ENCODE data around the gene BRINP2. TPM values are rescaled to one million over a fixed set of nuclear protein-coding genes. Genes with fewer than 3 reads are reported as not detected.

Gene BRINP2
- total and polyA plus RNA-seq, 2 of the 13 experiments (the other 11 are each of a cell fraction or from before 2014, with no cell fraction given) = 0.08 to 0.20 TPM

DNA sequence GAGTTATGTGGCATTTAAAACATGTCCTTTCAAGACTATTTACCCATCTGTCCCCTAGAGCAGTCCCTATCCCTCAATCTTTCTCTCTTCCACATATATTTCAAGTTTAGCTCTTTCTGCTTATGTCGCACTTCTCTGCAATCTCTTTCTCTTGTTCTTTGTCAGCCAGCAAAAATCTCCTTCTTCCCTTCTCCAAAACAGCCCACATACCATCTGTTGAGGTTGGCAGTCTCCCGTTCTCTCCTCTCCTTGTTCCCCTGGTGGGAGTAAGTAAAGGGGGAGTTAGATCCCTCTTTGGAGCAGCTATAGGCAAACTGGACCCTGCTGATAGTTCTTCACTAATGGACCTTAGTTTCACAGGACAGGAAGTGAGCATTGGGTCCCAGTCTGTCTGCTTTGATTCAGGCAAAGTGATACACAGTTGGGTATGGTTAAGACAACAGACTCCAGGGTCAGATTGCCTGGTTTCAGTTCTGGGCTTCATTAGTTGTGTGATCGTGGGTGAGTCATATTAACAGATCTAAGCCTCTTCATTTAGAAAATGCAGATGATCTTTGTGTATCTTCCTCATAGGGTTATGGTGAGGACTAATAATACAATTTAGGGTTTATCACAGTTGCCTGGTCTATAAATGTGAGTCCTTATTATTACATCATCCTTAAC lies 19.7 kb downstream of the BRINP2 start:
- H3K36me3 ChIP-seq (replicated peaks in 1 of 2; ENCODE audit: control insufficient read depth in 1 of 2, insufficient read depth in 2 of 2, low read length in 2 of 2) = no peaks in the 10 kb centered on the region
- ATAC-seq (no peak), FAIRE-seq (no peak), DNase-seq (ENCODE audit: low spot score) (no peak)
- H3K4me3 ChIP-seq (replicated peaks in 1 of 3; ENCODE audit: insufficient read depth in 1 of 3, low read depth in 2 of 3, low read length in 3 of 3) = no peak overlapping the region
- no peaks in the 10 kb centered on the region for H3K4me1 ChIP-seq (ENCODE audit: insufficient read depth, low read length)
- ChIA-PET CTCF (ENCODE audit: low intra/inter-chr PET ratio, low total read pairs) (no interaction called here), POLR2A (no interaction called here)
- no peak overlapping the region for H3K9ac ChIP-seq (ENCODE audit: insufficient read depth, low read depth, low read length)
- 17% methylated on average over 3 of the region's 3 CpGs for WGBS (ENCODE audit: low lambda C conversion rate)
- H3K4me2 ChIP-seq (ENCODE audit: low read depth, low read length) = no peak overlapping the region
- no peaks in the 10 kb centered on the region for H3K79me2 ChIP-seq (ENCODE audit: insufficient read depth, low read length)
- no peak overlapping the region for H2AFZ ChIP-seq (ENCODE audit: low read length)
- 0 out of 2 replicates have a peak, but pooled peaks cover 3% of the 10 kb centered on the region for H3K9me3 ChIP-seq (ENCODE audit: low read length)
- BruUV-seq (replicated peaks) = no TSS peak
- no peaks in the 10 kb centered on the region for H3K27me3 ChIP-seq (ENCODE audit: control insufficient read depth in 1 of 2, insufficient read depth in 2 of 2, low read length in 2 of 2)
- intact Hi-C loops (cut with micrococcal nuclease; ENCODE audit: unreplicated experiment) (no loop called here), in situ Hi-C loops (cut with HindIII; ENCODE audit: extremely low pct_ligation_motif_present, low pct_unique_long_range_greater_than_20kb) (no loop called here)
- H3K27ac ChIP-seq (ENCODE audit: extremely low read length, insufficient read depth, low read length) = no peak overlapping the region
- H4K20me1 ChIP-seq (ENCODE audit: insufficient read depth, low read length) = no peaks in the 10 kb centered on the region
- TF ChIP-seq, protein P1, sequence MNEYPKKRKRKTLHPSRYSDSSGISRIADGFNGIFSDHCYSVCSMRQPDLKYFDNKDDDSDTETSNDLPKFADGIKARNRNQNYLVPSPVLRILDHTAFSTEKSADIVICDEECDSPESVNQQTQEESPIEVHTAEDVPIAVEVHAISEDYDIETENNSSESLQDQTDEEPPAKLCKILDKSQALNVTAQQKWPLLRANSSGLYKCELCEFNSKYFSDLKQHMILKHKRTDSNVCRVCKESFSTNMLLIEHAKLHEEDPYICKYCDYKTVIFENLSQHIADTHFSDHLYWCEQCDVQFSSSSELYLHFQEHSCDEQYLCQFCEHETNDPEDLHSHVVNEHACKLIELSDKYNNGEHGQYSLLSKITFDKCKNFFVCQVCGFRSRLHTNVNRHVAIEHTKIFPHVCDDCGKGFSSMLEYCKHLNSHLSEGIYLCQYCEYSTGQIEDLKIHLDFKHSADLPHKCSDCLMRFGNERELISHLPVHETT (CRISPR knock-in tag; conservative IDR thresholded peaks at IDR 0.05) = no peak
- TF ChIP-seq, protein P2, sequence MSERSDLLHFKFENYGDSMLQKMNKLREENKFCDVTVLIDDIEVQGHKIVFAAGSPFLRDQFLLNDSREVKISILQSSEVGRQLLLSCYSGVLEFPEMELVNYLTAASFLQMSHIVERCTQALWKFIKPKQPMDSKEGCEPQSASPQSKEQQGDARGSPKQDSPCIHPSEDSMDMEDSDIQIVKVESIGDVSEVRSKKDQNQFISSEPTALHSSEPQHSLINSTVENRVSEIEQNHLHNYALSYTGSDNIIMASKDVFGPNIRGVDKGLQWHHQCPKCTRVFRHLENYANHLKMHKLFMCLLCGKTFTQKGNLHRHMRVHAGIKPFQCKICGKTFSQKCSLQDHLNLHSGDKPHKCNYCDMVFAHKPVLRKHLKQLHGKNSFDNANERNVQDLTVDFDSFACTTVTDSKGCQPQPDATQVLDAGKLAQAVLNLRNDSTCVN (CRISPR knock-in tag; IDR thresholded peaks at IDR 0.05; ENCODE audit: borderline replicate concordance) = no peak
- TF ChIP-seq, protein P3, sequence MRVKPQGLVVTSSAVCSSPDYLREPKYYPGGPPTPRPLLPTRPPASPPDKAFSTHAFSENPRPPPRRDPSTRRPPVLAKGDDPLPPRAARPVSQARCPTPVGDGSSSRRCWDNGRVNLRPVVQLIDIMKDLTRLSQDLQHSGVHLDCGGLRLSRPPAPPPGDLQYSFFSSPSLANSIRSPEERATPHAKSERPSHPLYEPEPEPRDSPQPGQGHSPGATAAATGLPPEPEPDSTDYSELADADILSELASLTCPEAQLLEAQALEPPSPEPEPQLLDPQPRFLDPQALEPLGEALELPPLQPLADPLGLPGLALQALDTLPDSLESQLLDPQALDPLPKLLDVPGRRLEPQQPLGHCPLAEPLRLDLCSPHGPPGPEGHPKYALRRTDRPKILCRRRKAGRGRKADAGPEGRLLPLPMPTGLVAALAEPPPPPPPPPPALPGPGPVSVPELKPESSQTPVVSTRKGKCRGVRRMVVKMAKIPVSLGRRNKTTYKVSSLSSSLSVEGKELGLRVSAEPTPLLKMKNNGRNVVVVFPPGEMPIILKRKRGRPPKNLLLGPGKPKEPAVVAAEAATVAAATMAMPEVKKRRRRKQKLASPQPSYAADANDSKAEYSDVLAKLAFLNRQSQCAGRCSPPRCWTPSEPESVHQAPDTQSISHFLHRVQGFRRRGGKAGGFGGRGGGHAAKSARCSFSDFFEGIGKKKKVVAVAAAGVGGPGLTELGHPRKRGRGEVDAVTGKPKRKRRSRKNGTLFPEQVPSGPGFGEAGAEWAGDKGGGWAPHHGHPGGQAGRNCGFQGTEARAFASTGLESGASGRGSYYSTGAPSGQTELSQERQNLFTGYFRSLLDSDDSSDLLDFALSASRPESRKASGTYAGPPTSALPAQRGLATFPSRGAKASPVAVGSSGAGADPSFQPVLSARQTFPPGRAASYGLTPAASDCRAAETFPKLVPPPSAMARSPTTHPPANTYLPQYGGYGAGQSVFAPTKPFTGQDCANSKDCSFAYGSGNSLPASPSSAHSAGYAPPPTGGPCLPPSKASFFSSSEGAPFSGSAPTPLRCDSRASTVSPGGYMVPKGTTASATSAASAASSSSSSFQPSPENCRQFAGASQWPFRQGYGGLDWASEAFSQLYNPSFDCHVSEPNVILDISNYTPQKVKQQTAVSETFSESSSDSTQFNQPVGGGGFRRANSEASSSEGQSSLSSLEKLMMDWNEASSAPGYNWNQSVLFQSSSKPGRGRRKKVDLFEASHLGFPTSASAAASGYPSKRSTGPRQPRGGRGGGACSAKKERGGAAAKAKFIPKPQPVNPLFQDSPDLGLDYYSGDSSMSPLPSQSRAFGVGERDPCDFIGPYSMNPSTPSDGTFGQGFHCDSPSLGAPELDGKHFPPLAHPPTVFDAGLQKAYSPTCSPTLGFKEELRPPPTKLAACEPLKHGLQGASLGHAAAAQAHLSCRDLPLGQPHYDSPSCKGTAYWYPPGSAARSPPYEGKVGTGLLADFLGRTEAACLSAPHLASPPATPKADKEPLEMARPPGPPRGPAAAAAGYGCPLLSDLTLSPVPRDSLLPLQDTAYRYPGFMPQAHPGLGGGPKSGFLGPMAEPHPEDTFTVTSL (CRISPR knock-in tag; IDR thresholded peaks at IDR 0.05; ENCODE audit: borderline replicate concordance) = no peak
- no peak for TF ChIP-seq SP1 (IDR thresholded peaks at IDR 0.05)
- no peak for TF ChIP-seq SP1 (CRISPR knock-in tag; IDR thresholded peaks at IDR 0.05)
- no peak for TF ChIP-seq GTF3A (CRISPR knock-in tag; conservative IDR thresholded peaks at IDR 0.05)
- no peak for TF ChIP-seq SMAD9 (CRISPR knock-in tag; IDR thresholded peaks at IDR 0.05)
- TF ChIP-seq, protein P4, sequence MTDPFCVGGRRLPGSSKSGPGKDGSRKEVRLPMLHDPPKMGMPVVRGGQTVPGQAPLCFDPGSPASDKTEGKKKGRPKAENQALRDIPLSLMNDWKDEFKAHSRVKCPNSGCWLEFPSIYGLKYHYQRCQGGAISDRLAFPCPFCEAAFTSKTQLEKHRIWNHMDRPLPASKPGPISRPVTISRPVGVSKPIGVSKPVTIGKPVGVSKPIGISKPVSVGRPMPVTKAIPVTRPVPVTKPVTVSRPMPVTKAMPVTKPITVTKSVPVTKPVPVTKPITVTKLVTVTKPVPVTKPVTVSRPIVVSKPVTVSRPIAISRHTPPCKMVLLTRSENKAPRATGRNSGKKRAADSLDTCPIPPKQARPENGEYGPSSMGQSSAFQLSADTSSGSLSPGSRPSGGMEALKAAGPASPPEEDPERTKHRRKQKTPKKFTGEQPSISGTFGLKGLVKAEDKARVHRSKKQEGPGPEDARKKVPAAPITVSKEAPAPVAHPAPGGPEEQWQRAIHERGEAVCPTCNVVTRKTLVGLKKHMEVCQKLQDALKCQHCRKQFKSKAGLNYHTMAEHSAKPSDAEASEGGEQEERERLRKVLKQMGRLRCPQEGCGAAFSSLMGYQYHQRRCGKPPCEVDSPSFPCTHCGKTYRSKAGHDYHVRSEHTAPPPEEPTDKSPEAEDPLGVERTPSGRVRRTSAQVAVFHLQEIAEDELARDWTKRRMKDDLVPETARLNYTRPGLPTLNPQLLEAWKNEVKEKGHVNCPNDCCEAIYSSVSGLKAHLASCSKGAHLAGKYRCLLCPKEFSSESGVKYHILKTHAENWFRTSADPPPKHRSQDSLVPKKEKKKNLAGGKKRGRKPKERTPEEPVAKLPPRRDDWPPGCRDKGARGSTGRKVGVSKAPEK (CRISPR knock-in tag; IDR thresholded peaks at IDR 0.05; ENCODE audit: borderline replicate concordance) = no peak
- TF ChIP-seq EP300 (IDR thresholded peaks at IDR 0.05; ENCODE audit: low read depth in 2 of 2, low read length in 2 of 2) = no peak
- no peak for TF ChIP-seq EP300 (CRISPR knock-in tag; IDR thresholded peaks at IDR 0.05; ENCODE audit: borderline replicate concordance)
- no peak for TF ChIP-seq SNRNP70 (IDR thresholded peaks at IDR 0.05; ENCODE audit: low read depth, low read length)
- TF ChIP-seq JUND (CRISPR knock-in tag; IDR thresholded peaks at IDR 0.05) = no peak
- TF ChIP-seq HOXA9 (CRISPR knock-in tag; IDR thresholded peaks at IDR 0.05; ENCODE audit: borderline replicate concordance) = no peak
